Endodermal cell (in vitro differentiated cells): ENCODE results near the gene SLC25A43. TPM values are rescaled to one million over a fixed set of nuclear protein-coding genes. Genes with fewer than 3 reads are reported as not detected.

Source experiments
- DNase-seq: peaks from one replicate; pipeline ENCODE4 v3.0.0-alpha.2; 2017
- H3K27ac ChIP-seq: 2 replicates; pipeline ENCODE4 v1.5.1; 2013; ENCODE audit warnings: mild to moderate bottlenecking, low read depth, low read length, moderate library complexity
- H3K27me3 ChIP-seq: 2 replicates; pipeline ENCODE4 v1.6.1; 2013; ENCODE audit warnings: mild to moderate bottlenecking, low read length, moderate library complexity; ENCODE audit not compliant: insufficient read depth, control insufficient read depth, poor library complexity, severe bottlenecking
- H3K36me3 ChIP-seq: 2 replicates; pipeline ENCODE4 v1.7.0; 2013; ENCODE audit warnings: mild to moderate bottlenecking, low read length, moderate library complexity; ENCODE audit not compliant: control insufficient read depth, insufficient read depth
- H3K4me1 ChIP-seq: one replicate; pipeline ENCODE4 v1.7.0; 2013; ENCODE audit warnings: low read length; ENCODE audit not compliant: control insufficient read depth, insufficient read depth
- H3K4me3 ChIP-seq: 2 replicates; pipeline ENCODE4 v1.5.1; 2013; ENCODE audit warnings: mild to moderate bottlenecking, low read length, moderate library complexity
- H3K9ac ChIP-seq: 2 replicates; pipeline ENCODE4 v1.6.1; 2013; ENCODE audit warnings: mild to moderate bottlenecking, low read length, moderate library complexity; ENCODE audit not compliant: poor library complexity, severe bottlenecking; ENCODE audit errors: extremely low read depth
- H3K9me3 ChIP-seq: 2 replicates; pipeline ENCODE4 v1.6.1; 2013; ENCODE audit warnings: mild to moderate bottlenecking, low read length, moderate library complexity; ENCODE audit not compliant: control insufficient read depth
- H3K27ac Mint-ChIP-seq: 2 replicates; pipeline ENCODE4 v1.8.0; 2020; ENCODE audit warnings: mixed read lengths
- H3K27me3 Mint-ChIP-seq: 2 replicates; pipeline ENCODE4 v1.8.0; 2021; ENCODE audit warnings: mild to moderate bottlenecking, mixed read lengths; ENCODE audit not compliant: insufficient read depth
- H3K36me3 Mint-ChIP-seq: 2 replicates; pipeline ENCODE4 v1.8.0; 2020; ENCODE audit warnings: low read depth, mixed read lengths
- H3K4me1 Mint-ChIP-seq: 2 replicates; pipeline ENCODE4 v1.8.0; 2020; ENCODE audit warnings: mixed read lengths
- H3K4me3 Mint-ChIP-seq: 2 replicates; pipeline ENCODE4 v1.8.0; 2020; ENCODE audit warnings: mild to moderate bottlenecking, moderate library complexity, mixed read lengths
- H3K9me3 Mint-ChIP-seq: 2 replicates; pipeline ENCODE4 v1.8.0; 2020; ENCODE audit warnings: mild to moderate bottlenecking, mixed read lengths
- CTCF ChIP-seq: fragments of 200-600 bp; sonication (generic); conservative IDR thresholded peaks from 2 replicates; pipeline ENCODE4 v1.5.0; 2021; ENCODE audit warnings: antibody characterized with exemption, mild to moderate bottlenecking
- WGBS, 2 experiments: methylation state at CpG; one replicate each; pipeline versions ENCODE4 v1.1.5 to v1.1.7; 2013; ENCODE audit warnings: missing lambda C conversion rate in 2 of 2, mixed read lengths in 1 of 2; ENCODE audit not compliant: insufficient coverage in 1 of 2, insufficient read length in 1 of 2; 5-methylcytosine and 5-hydroxymethylcytosine counted together
- total RNA-seq, 2 donors: library from RNA; stranded (reverse); fragmentation: NEBNext Ultra II Directional in 1 of 2; extraction: Animal tissue kit (Norgen Biotek cat#: 25700) in 1 of 2; gene quantifications; 2 replicates in 1 of 2; 3 replicates in 1 of 2; pipeline ENCODE4 v1.2.1, GENCODE V29; 2021

SLC25A43 gene
- total RNA-seq, 2 donors from 2014 or later: 4.4 to 4.9 TPM

DNA sequence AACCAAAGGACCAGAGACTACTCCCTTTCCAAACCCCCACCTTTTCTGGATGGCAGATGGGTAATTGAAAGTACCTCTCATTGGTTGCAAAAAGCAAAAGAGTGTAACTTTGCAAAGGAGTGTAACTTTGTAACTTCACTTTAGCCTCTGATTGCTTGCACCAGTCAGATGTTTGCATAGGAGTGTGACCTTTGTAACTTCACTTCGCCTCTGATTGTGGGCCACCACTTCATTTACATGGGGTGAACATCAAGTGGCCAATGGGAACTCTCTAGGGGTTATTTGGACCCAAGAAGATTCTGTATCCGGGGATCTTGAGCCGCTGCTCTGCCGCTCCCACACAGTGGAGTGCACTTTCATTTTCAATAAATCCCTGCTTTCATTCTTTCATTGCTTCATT lies 9.9 kb upstream of the SLC25A43 start:
- peak overlapping the region; percentile 17 for H3K4me3 Mint-ChIP-seq
- H3K4me1 Mint-ChIP-seq: peaks cover 12% of the 10 kb centered on the region
- DNase-seq: no peak
- Histone ChIP-seq H3K4me1 (peaks cover 3% of the 10 kb centered on the region), H3K36me3 (no peaks in the 10 kb centered on the region), H3K9me3 (no peaks in the 10 kb centered on the region), H3K9ac (no peak overlapping the region), H3K4me3 (peak overlapping the region; percentile 56), H3K27me3 (no peaks in the 10 kb centered on the region), H3K27ac (no peak overlapping the region)
- no peaks in the 10 kb centered on the region for H3K36me3 Mint-ChIP-seq
- peaks cover 5% of the 10 kb centered on the region for H3K27me3 Mint-ChIP-seq
- no peak overlapping the region for H3K27ac Mint-ChIP-seq
- no peak for TF ChIP-seq CTCF
- H3K9me3 Mint-ChIP-seq: peaks cover 71% of the 10 kb centered on the region
- 87 to 90% methylated on average over 3 to 4 of the region's 4 CpGs for WGBS, 2 experiments

GRCh38 chrX:119389871-119390501 lies 9.2 kb upstream of the SLC25A43 start:
- Histone ChIP-seq H3K4me1 (peaks cover 3% of the 10 kb centered on the region), H3K27me3 (no peaks in the 10 kb centered on the region), H3K36me3 (no peaks in the 10 kb centered on the region), H3K27ac (no peak overlapping the region), H3K9me3 (no peaks in the 10 kb centered on the region), H3K9ac (no peak overlapping the region), H3K4me3 (no peak overlapping the region)
- TF ChIP-seq CTCF: peak; percentile 40
- DNase-seq: peak; percentile 53
- H3K9me3 Mint-ChIP-seq: peaks cover 76% of the 10 kb centered on the region
- H3K4me1 Mint-ChIP-seq: peaks cover 12% of the 10 kb centered on the region
- 28 to 35% methylated on average over 2 to 7 of the region's 7 CpGs for WGBS, 2 experiments
- H3K27me3 Mint-ChIP-seq: peaks cover 5% of the 10 kb centered on the region
- no peak overlapping the region for H3K27ac Mint-ChIP-seq
- no peak overlapping the region for H3K4me3 Mint-ChIP-seq
- H3K36me3 Mint-ChIP-seq: no peaks in the 10 kb centered on the region

DNA sequence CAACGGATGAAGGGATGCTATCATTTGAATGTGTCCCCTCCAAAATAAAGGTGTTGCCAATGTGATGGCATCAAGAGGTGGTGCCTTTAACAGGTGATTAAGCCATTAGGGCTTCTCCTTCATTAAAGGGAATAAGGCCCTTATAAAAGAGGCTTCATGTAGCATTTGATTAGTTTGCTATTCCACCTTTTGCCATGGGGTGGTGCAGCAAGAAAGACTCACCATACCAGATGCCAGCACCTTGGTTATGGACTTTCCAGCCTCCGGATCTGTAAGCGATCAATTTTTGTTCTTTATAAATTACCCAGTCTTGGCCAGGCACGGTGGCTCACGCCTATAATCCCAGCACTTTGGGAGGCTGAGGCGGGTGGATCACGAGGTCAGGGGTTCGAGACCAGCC lies 7.9 kb upstream of the SLC25A43 start:
- Mint-ChIP-seq H3K9me3 (peaks cover 74% of the 10 kb centered on the region), H3K4me1 (peaks cover 12% of the 10 kb centered on the region), H3K27ac (no peak overlapping the region), H3K36me3 (no peaks in the 10 kb centered on the region), H3K4me3 (no peak overlapping the region), H3K27me3 (no peaks in the 10 kb centered on the region)
- no peaks in the 10 kb centered on the region for H3K36me3 ChIP-seq
- WGBS, 2 experiments: 93% methylated on average over 5 of the region's 8 CpGs; no CpG with 5 or more reads in 1 of the 2 experiments
- H3K9me3 ChIP-seq: no peaks in the 10 kb centered on the region
- peak; percentile 54 for TF ChIP-seq CTCF
- H3K4me1 ChIP-seq: peaks cover 3% of the 10 kb centered on the region
- DNase-seq: no peak
- H3K27ac ChIP-seq: no peak overlapping the region
- H3K27me3 ChIP-seq: no peaks in the 10 kb centered on the region
- no peak overlapping the region for H3K9ac ChIP-seq
- no peak overlapping the region for H3K4me3 ChIP-seq
